Heart left ventricle (tissue), 16 donors: ENCODE results near the gene RBM20. TPM values are rescaled to one million over a fixed set of nuclear protein-coding genes. Genes with fewer than 3 reads are reported as not detected.
A peak's percentile ranks its signal among the peaks of the same experiment; 100 is the strongest.

Experiments
- ATAC-seq, 4 donors: fragments of 200-7000 bp; cut with Tn5 transposase; one replicate each; pipeline ENCODE4 v1.9.1; 2020 to 2022; ENCODE audit warnings: moderate library complexity in 4 of 4, mild to moderate bottlenecking in 3 of 4, moderate number of reproducible peaks in 1 of 4
- DNase-seq, 5 donors: peaks; one replicate each; pipeline ENCODE4 v3.0.0-alpha.2; 2020
- H3K27ac ChIP-seq, 12 donors: fragments of 200-600 bp; sonication (generic) in 4 of 12; one replicate each; pipeline versions ENCODE4 v1.5.0 to v1.8.0; 2016 to 2022; ENCODE audit warnings: mild to moderate bottlenecking in 2 of 12
- H3K27me3 ChIP-seq, 9 donors: fragments of 200-600 bp; sonication (generic) in 2 of 9; one replicate each; pipeline versions ENCODE4 v1.5.1 to v1.8.0; 2016 to 2022; ENCODE audit warnings: mild to moderate bottlenecking in 3 of 9
- H3K36me3 ChIP-seq, 9 donors: fragments of 200-600 bp; sonication (generic) in 2 of 9; one replicate each; pipeline versions ENCODE4 v1.5.0 to v1.8.0; 2018 to 2022; ENCODE audit warnings: mild to moderate bottlenecking in 2 of 9
- H3K4me1 ChIP-seq, 12 donors: fragments of 200-600 bp; sonication (generic) in 4 of 12; one replicate each; pipeline versions ENCODE4 v1.5.0 to v1.8.0; 2016 to 2022; ENCODE audit warnings: mild to moderate bottlenecking in 3 of 12
- H3K4me3 ChIP-seq, 12 donors: fragments of 200-600 bp; sonication (generic) in 4 of 12; one replicate each; pipeline versions ENCODE4 v1.5.0 to v1.8.0; 2017 to 2022; ENCODE audit warnings: mild to moderate bottlenecking in 9 of 12, moderate library complexity in 4 of 12
- H3K9me3 ChIP-seq, 12 donors: fragments of 200-600 bp; sonication (generic) in 4 of 12; one replicate each; pipeline versions ENCODE4 v1.5.0 to v1.8.0; 2016 to 2022; ENCODE audit warnings: mild to moderate bottlenecking in 1 of 12
- CTCF ChIP-seq, 12 donors: fragments of 200-600 bp; sonication (generic) in 4 of 12; IDR thresholded peaks; one replicate each; pipeline versions ENCODE4 v1.5.0 to v1.8.0; 2018 to 2022; ENCODE audit warnings: antibody characterized with exemption in 12 of 12, mild to moderate bottlenecking in 5 of 12
- POLR2A ChIP-seq, 2 donors: fragments of 450-650 bp; IDR thresholded peaks; one replicate each; pipeline ENCODE4 v1.6.1; 2017; ENCODE audit warnings: antibody characterized with exemption in 2 of 2, mild to moderate bottlenecking in 2 of 2, moderate library complexity in 2 of 2
- WGBS, 4 donors: extraction: QIAGEN DNeasy Blood & Tissue Kit in 2 of 4; methylation state at CpG; one replicate each; pipeline versions ENCODE4 v1.1.5 to v1.1.7; 2013 to 2018; 5-methylcytosine and 5-hydroxymethylcytosine counted together
- intact Hi-C, 10 donors: fragments of 100-400 bp; cut with DNase I; formaldehyde crosslinking; loops; one replicate each; pipeline versions ENCODE4 v1.11.1 to v1.14.2; 2022
- polyA plus RNA-seq, 2 donors: library from polyadenylated mRNA; stranded (reverse); fragments of 200-250 nt; gene quantifications; one replicate each; pipeline ENCODE4 v1.2.3, GENCODE V29; 2013
- total RNA-seq, 9 donors: library from RNA; depleted of rRNA in 2 of 9; stranded (reverse); fragments of >200 nt in 2 of 9; fragmentation: NEBNext Ultra II Directional in 3 of 9; extraction: Animal tissue kit (Norgen Biotek cat#: 25700) in 3 of 9; gene quantifications; one replicate each; pipeline versions ENCODE4 v1.1.0 to v1.2.4, GENCODE V29; 2016 to 2023
- donor health status: ischemic (EF 13 %, LVEDD 7.1; RV severe dilation, severe dysfunction).
- donor health status: healthy with polysubstance abuse.
- donor health status: DM: no; HTN: yes; CAD: no.
- donor health status: DM: no; HTN: no; CAD: no.
- donor health status: ischemic (EF 25% LVEDD 6.9; RV normal size, moderate dysfunction).
- donor health status: ischemic (EF 25% LVEDD 5.7; RV mildly dilated, moderate dysfunction).
- donor health status: healthy.
- donor health status: DM: yes; HTN: yes; CAD: no.
- donor health status: ischemic (EF 35%, LVEDD 5.7; RV mildly dilated, moderate dysfunction).
- donor health status: nonischemic (EF 11% LVEDD 7.7; RV severe dilation, severe dysfunction).
- donor health status: DM: yes; HTN: yes; CAD: no.
- donor health status: PGD.
- donor health status: ischemic (EF 29% LVEDD 5.4; RV normal size, mild dysfunction).
- donor health status: nonischemic (EF 23%, LVEDD 6.1; RV moderate dilation, normal function).

RBM20 gene
- total and polyA plus RNA-seq, 11 donors, result 29.9 to 152 (median 91.2) TPM

- Histone ChIP-seq H3K27me3 (no peaks in the 10 kb centered on the region), H3K27ac (peak overlapping the region in 8 of 12 donors; percentile 11 to 82 (median 62)), H3K36me3 (peaks cover 0 to 38% (median 0%) of the 10 kb centered on the region in 9 donors), H3K9me3 (no peaks in the 10 kb centered on the region), H3K4me3 (no peak overlapping the region), H3K4me1 (peaks cover 0 to 87% (median 32%) of the 10 kb centered on the region in 12 donors)
- DNase-seq (no peak), ATAC-seq (no peak)
- 24 to 46% (median 42%) methylated on average over 4 of the region's 4 CpGs for whole genome bisulfite sequencing, 4 donors
- TF ChIP-seq POLR2A (IDR thresholded peaks at IDR 0.05) (no peak), CTCF (IDR thresholded peaks at IDR 0.05) (no peak)
- intact Hi-C loops, result loop anchor here in 1 of 10 donors (5.0 kb wide), 1 partner anchor 39 kb away; no protein-coding TSS in a partner anchor
These were observed 147.5 kb downstream of the RBM20 start for GRCh38 chr10:110791541-110792073.

- TF ChIP-seq CTCF (IDR thresholded peaks at IDR 0.05) (no peak), POLR2A (IDR thresholded peaks at IDR 0.05) (no peak)
- ATAC-seq (no peak), DNase-seq (no peak)
- intact Hi-C loops, result loop anchor here in 1 of 10 donors (5.0 kb wide), 1 partner anchor 40 kb away; no protein-coding TSS in a partner anchor
- Histone ChIP-seq H3K4me3 (no peak overlapping the region), H3K36me3 (peaks cover 0 to 38% (median under 1%) of the 10 kb centered on the region in 9 donors), H3K9me3 (no peaks in the 10 kb centered on the region), H3K27ac (peak overlapping the region in 8 of 12 donors; percentile 24 to 82 (median 64)), H3K27me3 (no peaks in the 10 kb centered on the region), H3K4me1 (peaks cover 0 to 86% (median 30%) of the 10 kb centered on the region in 12 donors)
- 49 to 69% (median 64%) methylated on average over 3 of the region's 3 CpGs for WGBS, 4 donors
These were observed 148.5 kb downstream of the RBM20 start for GRCh38 chr10:110792476-110793125.

GRCh38 chr10:110793128-110793812 is 149.1 kb downstream of the RBM20 start:
- ATAC-seq (peak; percentile 33 to 43 (median 40)), DNase-seq (no peak)
- Histone ChIP-seq H3K4me1 (peaks cover 0 to 80% (median 30%) of the 10 kb centered on the region in 12 donors), H3K36me3 (peaks cover 0 to 45% (median 7%) of the 10 kb centered on the region in 9 donors), H3K9me3 (no peaks in the 10 kb centered on the region), H3K4me3 (no peak overlapping the region), H3K27me3 (no peaks in the 10 kb centered on the region), H3K27ac (peak overlapping the region; percentile 1 to 82 (median 64))
- TF ChIP-seq POLR2A (IDR thresholded peaks at IDR 0.05), result no peak
- TF ChIP-seq CTCF (IDR thresholded peaks at IDR 0.05), result no peak
- intact Hi-C loops, result loop anchor here in 1 of 10 donors (5.0 kb wide), 1 partner anchor 41 kb away; no protein-coding TSS in a partner anchor
- WGBS, 4 donors, result 49 to 58% (median 55%) methylated on average over 9 of the region's 9 CpGs

- WGBS, 4 donors, result 63 to 72% (median 70%) methylated on average over 6 of the region's 6 CpGs
- ATAC-seq (peak; percentile 14 to 56 (median 24)), DNase-seq (no peak)
- H3K27me3 ChIP-seq, result no peaks in the 10 kb centered on the region
- peaks cover 0 to 47% (median 13%) of the 10 kb centered on the region in 9 donors for H3K36me3 ChIP-seq
- intact Hi-C loops, result loop anchor here in 1 of 10 donors (5.0 kb wide), 1 partner anchor 42 kb away; no protein-coding TSS in a partner anchor
- H3K27ac ChIP-seq, result peak overlapping the region; percentile 1 to 82 (median 64)
- peaks cover 0 to 74% (median 30%) of the 10 kb centered on the region in 12 donors for H3K4me1 ChIP-seq
- TF ChIP-seq POLR2A (IDR thresholded peaks at IDR 0.05) (no peak), CTCF (IDR thresholded peaks at IDR 0.05) (no peak)
- H3K9me3 ChIP-seq, result no peaks in the 10 kb centered on the region
- H3K4me3 ChIP-seq, result no peak overlapping the region
These were observed 149.8 kb downstream of the RBM20 start for GRCh38 chr10:110793886-110794285.
